ENCODE data around the gene JPH2.
"Not testable (repeated sequence)": the region's sequence is repeated elsewhere in the genome, so short reads cannot be mapped to it uniquely, and the experiment has no call there.

The JPH2 gene

GRCh38 chr20:44187054-44187771 lies at the start of gene JPH2:
Gene JPH2, minus strand, starts transcription at chr20:44187188. Its CDS starts 483 bp downstream, at chr20:44186705.
- no peak for DNase-seq

- DNase-seq = no peak
Observed at GRCh38 chr20:44235702-44236101, 48.7 kb upstream of the JPH2 start.

GRCh38 chr20:44234566-44235317 lies 47.8 kb upstream of the JPH2 start:
- no peak for DNase-seq

- DNase-seq = no peak
Observed at GRCh38 chr20:44233436-44234016, 46.5 kb upstream of the JPH2 start.

- DNase-seq = not testable (repeated sequence)
Observed at GRCh38 chr20:44232469-44232856, 45.5 kb upstream of the JPH2 start.

- no peak for DNase-seq
Observed at GRCh38 chr20:44231713-44232468, 44.9 kb upstream of the JPH2 start.

GRCh38 chr20:44231193-44231592 lies 44.2 kb upstream of the JPH2 start:
- no peak for DNase-seq

- no peak for DNase-seq
Observed at GRCh38 chr20:44228465-44229258, 41.7 kb upstream of the JPH2 start.

GRCh38 chr20:44224637-44225036 lies 37.6 kb upstream of the JPH2 start:
- DNase-seq = no peak

- DNase-seq = no peak
Observed at GRCh38 chr20:44223721-44224120, 36.7 kb upstream of the JPH2 start.

- DNase-seq = no peak
Observed at GRCh38 chr20:44222633-44223368, 35.8 kb upstream of the JPH2 start.

GRCh38 chr20:44222027-44222426 lies 35.0 kb upstream of the JPH2 start:
- DNase-seq = no peak

GRCh38 chr20:44221368-44221954 lies 34.5 kb upstream of the JPH2 start:
- no peak for DNase-seq

GRCh38 chr20:44219791-44220190 lies 32.8 kb upstream of the JPH2 start:
- DNase-seq = no peak

GRCh38 chr20:44219170-44219730 lies 32.3 kb upstream of the JPH2 start:
- no peak for DNase-seq

GRCh38 chr20:44218446-44218845 lies 31.5 kb upstream of the JPH2 start:
- peak; percentile 46 for DNase-seq

GRCh38 chr20:44217342-44218092 lies 30.5 kb upstream of the JPH2 start:
- DNase-seq = peak; percentile 66

GRCh38 chr20:44215125-44215524 lies 28.1 kb upstream of the JPH2 start:
- peak; percentile 72 for DNase-seq

- no peak for DNase-seq
Observed at GRCh38 chr20:44212792-44213191, 25.8 kb upstream of the JPH2 start.
